Raji (cell line): Measurements from ENCODE around the gene CDC20B.

Experiments
- POLR2A ChIP-seq: IDR thresholded peaks from 2 replicates; pipeline ENCODE4 v1.6.1; 2011; ENCODE audit warnings: low read depth, low read length, control low read depth; ENCODE audit not compliant: insufficient read depth

Gene CDC20B

DNA sequence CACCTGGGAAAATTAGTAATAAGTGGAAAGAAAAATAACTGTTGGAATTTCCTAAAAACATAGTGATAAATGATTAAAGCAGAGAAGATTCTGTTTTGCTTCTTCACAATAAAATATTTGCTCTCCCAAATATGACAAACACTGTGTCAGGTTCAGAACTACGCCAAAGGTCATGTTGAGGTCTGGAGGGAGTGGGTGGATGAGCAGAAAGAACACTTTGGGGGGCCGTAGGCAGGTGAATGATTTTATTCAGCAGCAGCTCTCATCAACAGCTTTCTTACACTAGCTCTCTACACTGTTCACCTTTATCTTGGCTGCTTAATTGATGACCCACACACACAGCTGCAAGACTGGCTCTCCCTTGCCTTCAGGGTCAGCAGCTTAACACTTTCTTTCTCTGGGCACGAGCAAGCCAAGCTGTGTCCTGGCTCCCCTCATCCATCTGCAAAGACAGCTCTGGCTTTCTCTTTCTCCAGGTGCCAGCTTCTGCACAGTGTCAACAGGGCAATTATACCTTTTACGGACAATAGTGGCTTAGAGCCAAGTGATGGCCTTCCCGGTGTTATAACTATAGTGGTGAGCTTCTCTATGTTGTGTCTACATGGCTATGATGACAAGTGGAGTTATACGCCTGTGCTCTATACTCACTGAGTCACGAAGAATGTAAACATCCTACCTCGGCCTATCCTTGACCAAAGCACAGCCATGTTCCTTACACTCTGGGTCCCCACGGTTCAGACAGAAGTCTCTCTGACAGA lies 31.9 kb downstream of the CDC20B start:
- no peak for TF ChIP-seq POLR2A

- no peak for TF ChIP-seq POLR2A
Measured at GRCh38 chr5:55136521-55136920, 36.5 kb downstream of the CDC20B start.

GRCh38 chr5:55134053-55134722 lies 38.8 kb downstream of the CDC20B start:
- no peak for TF ChIP-seq POLR2A

DNA sequence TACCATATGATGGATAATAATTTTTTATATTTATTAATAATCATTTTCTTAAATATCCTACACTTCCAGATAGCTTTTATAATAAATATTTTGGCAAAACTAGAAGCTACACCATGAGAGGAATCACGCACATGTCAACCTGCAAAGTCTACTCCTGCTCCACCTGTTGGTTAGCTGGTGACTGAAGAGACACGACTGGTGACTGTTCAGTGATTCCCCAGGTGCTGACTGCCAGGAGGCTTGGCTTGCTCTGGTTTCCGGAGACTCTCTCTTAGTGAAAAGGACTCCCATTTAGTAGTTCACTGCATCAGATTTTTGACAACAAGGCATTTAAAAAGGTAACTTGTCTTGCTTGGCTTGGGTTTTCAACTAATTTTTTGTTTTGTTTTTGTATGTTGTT lies 49.6 kb downstream of the CDC20B start:
- no peak for TF ChIP-seq POLR2A

- no peak for TF ChIP-seq POLR2A
Measured at GRCh38 chr5:55114061-55114460, 58.9 kb downstream of the CDC20B start.

DNA sequence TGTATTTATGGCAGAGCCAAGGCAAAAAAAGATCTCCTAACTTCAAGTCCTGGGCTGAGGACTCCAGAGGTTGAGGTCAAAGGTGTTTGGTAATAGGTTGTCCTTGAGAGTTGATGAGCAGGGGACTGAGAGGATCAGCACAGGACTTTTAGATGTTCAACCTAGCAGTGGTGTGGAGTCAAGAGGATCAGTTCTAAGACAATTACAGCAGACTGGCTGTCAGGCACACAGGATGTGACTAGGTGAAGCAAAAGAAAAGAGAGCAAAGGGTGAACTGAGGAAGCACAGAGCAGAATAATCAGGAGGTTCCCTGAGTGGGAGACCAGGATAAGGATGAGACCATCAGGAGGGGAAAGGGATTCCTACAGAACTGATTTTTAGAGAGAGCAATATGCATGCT lies 59.6 kb downstream of the CDC20B start:
- no peak for TF ChIP-seq POLR2A

DNA sequence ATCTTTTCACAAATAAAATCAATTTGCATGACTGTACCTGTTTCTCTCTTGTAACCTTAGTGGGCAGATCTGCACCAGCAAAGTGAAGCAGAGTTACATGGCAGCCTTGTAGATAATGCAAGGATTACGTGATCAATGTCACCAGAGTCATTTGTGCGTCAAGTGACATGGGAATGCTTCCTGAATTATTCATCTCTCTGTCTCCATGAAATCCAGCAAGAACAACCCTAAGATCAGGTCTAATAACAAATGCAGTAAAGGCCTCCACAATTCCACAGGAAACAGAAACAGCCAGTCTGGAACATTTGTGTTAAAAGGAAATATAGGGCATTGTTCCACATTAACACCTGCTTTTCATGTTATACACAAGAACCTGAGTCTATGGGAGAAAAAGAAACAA lies 62.8 kb downstream of the CDC20B start:
- no peak for TF ChIP-seq POLR2A

DNA sequence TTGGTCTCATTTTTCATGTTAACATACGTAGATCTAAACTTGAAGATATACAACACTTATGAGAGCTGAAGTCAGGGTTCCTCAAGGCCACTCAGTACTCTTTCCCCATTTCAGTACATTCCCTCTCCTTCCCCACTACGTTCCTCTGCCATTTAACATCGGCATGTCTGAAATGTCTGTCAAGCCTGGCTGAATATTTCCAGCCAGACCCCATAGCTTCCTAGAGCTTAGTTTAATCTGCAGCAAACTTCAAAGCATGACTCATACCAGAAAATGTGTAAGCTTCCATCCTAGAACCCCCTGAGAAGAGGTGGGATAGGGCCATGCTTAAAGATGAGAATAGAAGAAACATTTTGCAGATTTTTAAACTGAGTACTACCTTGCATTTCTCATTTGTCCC lies 64.3 kb downstream of the CDC20B start:
- TF ChIP-seq POLR2A, result no peak

- no peak for TF ChIP-seq POLR2A
Measured at GRCh38 chr5:55104946-55105701, 67.9 kb downstream of the CDC20B start.

DNA sequence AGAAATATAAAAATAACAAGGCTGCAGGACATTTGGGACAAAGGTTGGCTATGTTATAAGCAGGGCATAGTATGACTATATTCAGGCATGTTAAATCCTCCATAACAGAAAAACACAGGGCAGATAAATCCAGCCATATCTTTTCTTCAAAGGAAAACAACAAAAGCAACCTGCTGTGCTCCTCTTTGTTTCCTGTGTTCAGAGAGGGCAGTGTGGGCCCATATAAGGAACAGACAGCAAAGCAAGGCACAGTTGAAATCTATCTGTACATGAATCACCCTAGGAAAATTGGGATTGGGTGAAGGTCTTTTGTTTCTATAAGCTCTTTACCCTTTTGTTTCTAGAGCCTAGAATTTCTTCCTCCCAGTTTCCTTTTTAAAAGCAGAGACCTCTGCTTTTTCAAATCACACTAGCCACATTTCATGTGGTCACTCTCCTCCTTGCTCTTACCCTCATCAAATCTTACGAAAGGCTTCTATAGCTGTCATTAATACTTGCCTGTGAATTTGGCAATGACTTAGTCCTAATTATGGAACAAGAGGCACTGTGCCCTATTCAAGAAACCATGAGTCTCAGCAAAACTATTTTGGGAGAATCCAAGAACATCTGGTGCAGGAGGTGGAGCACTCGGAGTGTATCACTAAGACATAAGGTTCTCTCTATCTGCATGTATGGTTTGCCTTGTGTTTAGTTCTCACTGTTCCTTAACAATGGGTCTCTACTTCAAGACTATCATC lies 68.8 kb downstream of the CDC20B start:
- TF ChIP-seq POLR2A, result no peak

DNA sequence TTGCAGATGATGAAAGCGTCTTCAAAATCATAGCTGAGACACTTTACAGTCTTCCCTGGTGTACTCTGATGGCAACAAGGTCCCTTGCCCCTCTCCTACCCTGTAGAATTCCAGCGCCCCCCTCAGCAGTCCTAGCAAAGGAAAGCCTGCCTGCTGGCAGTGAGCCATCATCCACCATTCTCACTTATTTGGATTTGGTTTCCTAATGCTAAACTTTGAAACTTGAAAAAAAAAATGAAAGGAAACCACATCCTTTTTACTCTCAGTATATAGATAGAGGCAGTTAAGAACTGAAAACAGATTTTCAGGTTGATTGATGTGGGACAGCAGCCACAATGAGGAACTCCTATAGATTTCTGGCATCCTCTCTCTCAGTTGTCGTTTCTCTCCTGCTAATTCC lies 70.6 kb downstream of the CDC20B start, which contains the start of gene GZMA:
TSS of gene GZMA (plus strand) at position 299 of the 400 bp plus-strand sequence. CDS start at position 336, 37 bp downstream.
- TF ChIP-seq POLR2A, result no peak

- TF ChIP-seq POLR2A, result no peak
Measured at GRCh38 chr5:55101556-55102276, 71.3 kb downstream of the CDC20B start.

DNA sequence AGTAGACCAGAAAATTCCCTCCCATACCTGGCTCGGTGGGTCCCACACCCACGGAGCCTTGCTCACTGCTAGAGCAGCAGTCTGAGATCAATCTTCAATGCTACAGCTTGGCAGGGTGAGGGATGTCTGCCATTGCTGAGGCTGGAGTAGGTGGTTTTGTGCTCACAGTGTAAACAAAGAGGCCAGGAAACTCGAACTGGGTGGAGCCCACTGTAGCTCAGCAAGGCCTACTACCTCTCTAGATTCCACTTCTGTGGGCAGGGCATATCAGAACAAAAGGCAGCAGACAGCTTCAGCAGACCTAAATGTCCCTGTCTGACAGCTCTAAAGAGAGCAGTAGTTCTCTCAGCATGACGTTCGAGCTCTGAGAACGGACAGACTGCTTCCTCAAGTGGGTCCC lies 76.1 kb downstream of the CDC20B start:
- no peak for TF ChIP-seq POLR2A

- no peak for TF ChIP-seq POLR2A
Measured at GRCh38 chr5:55096182-55096581, 76.8 kb downstream of the CDC20B start.
